Cardiac muscle cell (in vitro differentiated cells and primary cell): ENCODE results near the gene IL11. TPM values are rescaled to one million over a fixed set of nuclear protein-coding genes. Genes with fewer than 3 reads are reported as not detected.
"Not testable (repeated sequence)": the region's sequence is repeated elsewhere in the genome, so short reads cannot be mapped to it uniquely, and the experiment has no call there.

ENCODE experiments used
- DNase-seq, 2 donors: peaks; one replicate each; pipeline versions ENCODE4 v3.0.0 to v3.0.0-alpha.2; 2010 to 2017; ENCODE audit warnings: low read depth in 1 of 2, low spot score in 1 of 2
- H3K27ac ChIP-seq: fragments of 200-600 bp; sonication (generic); 2 replicates; pipeline ENCODE4 v1.5.1; 2016
- H3K27me3 ChIP-seq: fragments of 200-600 bp; sonication (generic); 2 replicates; pipeline ENCODE4 v1.6.0; 2016; ENCODE audit warnings: control low read depth
- H3K36me3 ChIP-seq: fragments of 200-600 bp; sonication (generic); 2 replicates; pipeline ENCODE4 v1.5.1; 2016; ENCODE audit warnings: control low read depth
- H3K4me1 ChIP-seq: fragments of 200-600 bp; sonication (generic); 2 replicates; pipeline ENCODE4 v1.8.1; 2017; ENCODE audit warnings: low read depth, mild to moderate bottlenecking, mixed run types
- H3K4me3 ChIP-seq: fragments of 200-600 bp; sonication (generic); 2 replicates; pipeline ENCODE4 v1.5.1; 2016; ENCODE audit warnings: mild to moderate bottlenecking
- H3K9me3 ChIP-seq: fragments of 200-600 bp; sonication (generic); 2 replicates; pipeline ENCODE4 v1.5.1; 2017; ENCODE audit warnings: low read depth, mild to moderate bottlenecking, control low read depth
- CTCF ChIP-seq: IDR thresholded peaks from 2 replicates; pipeline ENCODE4 v1.5.1; 2012; ENCODE audit warnings: low read depth, mild to moderate bottlenecking, low read length
- polyA plus RNA-seq: library from polyadenylated mRNA; unstranded; fragments of >200 nt; fragmentation: Nextera tagmentation; extraction: Ambion mirVana; gene quantifications from 2 replicates; pipeline ENCODE4 v1.2.1, GENCODE V29; 2016
- total RNA-seq: library from RNA; depleted of rRNA; stranded (reverse); fragments of >200 nt; gene quantifications from 2 replicates; pipeline ENCODE4 v1.2.3, GENCODE V29; 2016

The IL11 gene
- total and polyA plus RNA-seq, 2 experiments from 2014 or later: 0.12 TPM; not detected in 1

- Histone ChIP-seq H3K9me3 (no peaks in the 10 kb centered on the region), H3K36me3 (no peaks in the 10 kb centered on the region), H3K27ac (no peak overlapping the region), H3K4me3 (no peak overlapping the region), H3K27me3 (no peaks in the 10 kb centered on the region), H3K4me1 (no peaks in the 10 kb centered on the region)
- no peak for TF ChIP-seq CTCF
- no peak for DNase-seq
These were observed 34.2 kb downstream of the IL11 start for GRCh38 chr19:55336101-55336500.

- no peaks in the 10 kb centered on the region for H3K27me3 ChIP-seq
- H3K4me3 ChIP-seq: no peak overlapping the region
- H3K27ac ChIP-seq: no peak overlapping the region
- DNase-seq: no peak
- no peaks in the 10 kb centered on the region for H3K36me3 ChIP-seq
- no peaks in the 10 kb centered on the region for H3K4me1 ChIP-seq
- TF ChIP-seq CTCF: no peak
- no peaks in the 10 kb centered on the region for H3K9me3 ChIP-seq
These were observed 36.4 kb downstream of the IL11 start for GRCh38 chr19:55333870-55334269.

GRCh38 chr19:55329791-55330190, 40.5 kb downstream of the IL11 start:
- not testable (repeated sequence) for H3K4me3 ChIP-seq, H3K36me3 ChIP-seq, H3K4me1 ChIP-seq, H3K27me3 ChIP-seq, H3K9me3 ChIP-seq, H3K27ac ChIP-seq
- peak in 1 of 2 donors; percentile 33 for DNase-seq

- not testable (repeated sequence) for DNase-seq, H3K36me3 ChIP-seq, H3K27me3 ChIP-seq, H3K27ac ChIP-seq, H3K4me1 ChIP-seq, H3K9me3 ChIP-seq, H3K4me3 ChIP-seq
These were observed 41.4 kb downstream of the IL11 start for GRCh38 chr19:55328774-55329318.

- no peak within 1 kb of the TSS for H3K27ac ChIP-seq
- TF ChIP-seq CTCF: no peak
- H3K9me3 ChIP-seq: no peaks in the 10 kb centered on the region
- H3K4me3 ChIP-seq: no peak within 1 kb of the TSS
- H3K36me3 ChIP-seq: no peaks in the 10 kb centered on the region
- no peaks in the 10 kb centered on the region for H3K27me3 ChIP-seq
- no peak for DNase-seq
- H3K4me1 ChIP-seq: no peaks in the 10 kb centered on the region
These were observed 45.1 kb downstream of the IL11 start, which contains the start of gene TMEM150B for GRCh38 chr19:55325172-55325571. TSS of gene TMEM150B (minus strand) at chr19:55325341. CDS start at chr19:55321036, 4,305 bp downstream.

GRCh38 chr19:55324662-55325061, 45.6 kb downstream of the IL11 start:
- TF ChIP-seq CTCF: no peak
- Histone ChIP-seq H3K4me3 (no peak overlapping the region), H3K27me3 (no peaks in the 10 kb centered on the region), H3K27ac (no peak overlapping the region), H3K36me3 (no peaks in the 10 kb centered on the region), H3K4me1 (no peaks in the 10 kb centered on the region), H3K9me3 (no peaks in the 10 kb centered on the region)
- no peak for DNase-seq
